Rectal smooth muscle tissue (tissue), 1 donor: ENCODE results near the gene NR1D1.

Source experiments
- H3K27ac ChIP-seq: one replicate; pipeline ENCODE4 v1.7.0; 2013; ENCODE audit warnings: low read depth, low read length, inconsistent platforms
- H3K27me3 ChIP-seq: one replicate; pipeline ENCODE4 v1.7.0; 2013; ENCODE audit warnings: low read length; ENCODE audit not compliant: control insufficient read depth, insufficient read depth
- H3K36me3 ChIP-seq: one replicate; pipeline ENCODE4 v1.7.0; 2013; ENCODE audit warnings: low read length; ENCODE audit not compliant: control insufficient read depth, insufficient read depth
- H3K4me1 ChIP-seq: one replicate; pipeline ENCODE4 v1.7.0; 2013; ENCODE audit warnings: low read length; ENCODE audit not compliant: control insufficient read depth, insufficient read depth
- H3K4me3 ChIP-seq: one replicate; pipeline ENCODE4 v1.7.0; 2013; ENCODE audit warnings: low read length
- H3K9ac ChIP-seq: one replicate; pipeline ENCODE4 v1.7.0; 2013; ENCODE audit warnings: low read length

NR1D1 gene

GRCh38 chr17:40090237-40091119 is 9.9 kb downstream of the NR1D1 start:
- Histone ChIP-seq H3K4me3 (no peak overlapping the region), H3K27ac (peak overlapping the region; percentile 80), H3K36me3 (peaks cover 55% of the 10 kb centered on the region), H3K9ac (no peak overlapping the region), H3K27me3 (no peaks in the 10 kb centered on the region), H3K4me1 (peaks cover 50% of the 10 kb centered on the region)

- Histone ChIP-seq H3K4me3 (no peak overlapping the region), H3K4me1 (peaks cover 41% of the 10 kb centered on the region), H3K9ac (no peak overlapping the region), H3K27me3 (no peaks in the 10 kb centered on the region), H3K36me3 (peaks cover 54% of the 10 kb centered on the region), H3K27ac (peak overlapping the region; percentile 80)
Observed at GRCh38 chr17:40089077-40089895, 11.1 kb downstream of the NR1D1 start.

- Histone ChIP-seq H3K27ac (no peak overlapping the region), H3K4me3 (no peak overlapping the region), H3K9ac (no peak overlapping the region), H3K4me1 (peaks cover 30% of the 10 kb centered on the region), H3K27me3 (no peaks in the 10 kb centered on the region), H3K36me3 (peaks cover 47% of the 10 kb centered on the region)
Observed at GRCh38 chr17:40087903-40088718, 12.3 kb downstream of the NR1D1 start.

- Histone ChIP-seq H3K9ac (no peak overlapping the region), H3K36me3 (peaks cover 45% of the 10 kb centered on the region), H3K27me3 (no peaks in the 10 kb centered on the region), H3K4me1 (peaks cover 27% of the 10 kb centered on the region), H3K27ac (peak overlapping the region; percentile 33), H3K4me3 (no peak overlapping the region)
Observed at GRCh38 chr17:40087049-40087794, 13.2 kb downstream of the NR1D1 start.

- Histone ChIP-seq H3K9ac (no peak overlapping the region), H3K27ac (peak overlapping the region; percentile 33), H3K4me1 (peaks cover 23% of the 10 kb centered on the region), H3K36me3 (peaks cover 45% of the 10 kb centered on the region), H3K4me3 (peak overlapping the region; percentile 6), H3K27me3 (no peaks in the 10 kb centered on the region)
Observed at GRCh38 chr17:40086150-40087044, 14.0 kb downstream of the NR1D1 start.

GRCh38 chr17:40084477-40084876 is 15.9 kb downstream of the NR1D1 start:
- Histone ChIP-seq H3K27me3 (no peaks in the 10 kb centered on the region), H3K27ac (peak overlapping the region; percentile 14), H3K36me3 (peaks cover 42% of the 10 kb centered on the region), H3K4me3 (no peak overlapping the region), H3K9ac (peak overlapping the region; percentile 6), H3K4me1 (peaks cover 13% of the 10 kb centered on the region)

- Histone ChIP-seq H3K36me3 (peaks cover 20% of the 10 kb centered on the region), H3K4me3 (no peak overlapping the region), H3K9ac (no peak overlapping the region), H3K4me1 (peaks cover 22% of the 10 kb centered on the region), H3K27ac (no peak overlapping the region), H3K27me3 (no peaks in the 10 kb centered on the region)
Observed at GRCh38 chr17:40079545-40079944, 20.8 kb downstream of the NR1D1 start.

GRCh38 chr17:40076591-40076990 is 23.8 kb downstream of the NR1D1 start:
- Histone ChIP-seq H3K9ac (no peak overlapping the region), H3K4me1 (peaks cover 47% of the 10 kb centered on the region), H3K27ac (peak overlapping the region; percentile 91), H3K27me3 (no peaks in the 10 kb centered on the region), H3K36me3 (peaks cover 12% of the 10 kb centered on the region), H3K4me3 (no peak overlapping the region)

GRCh38 chr17:40075942-40076498 is 24.4 kb downstream of the NR1D1 start:
- Histone ChIP-seq H3K4me3 (peak overlapping the region; percentile 11), H3K36me3 (peaks cover 12% of the 10 kb centered on the region), H3K9ac (peak overlapping the region; percentile 29), H3K27me3 (no peaks in the 10 kb centered on the region), H3K27ac (peak overlapping the region; percentile 91), H3K4me1 (peaks cover 53% of the 10 kb centered on the region)

- Histone ChIP-seq H3K36me3 (peaks cover 12% of the 10 kb centered on the region), H3K4me1 (peaks cover 59% of the 10 kb centered on the region), H3K9ac (no peak overlapping the region), H3K27me3 (no peaks in the 10 kb centered on the region), H3K27ac (peak overlapping the region; percentile 91), H3K4me3 (peak overlapping the region; percentile 46)
Observed at GRCh38 chr17:40075201-40075941, 25.0 kb downstream of the NR1D1 start.
